Uterus (tissue), 2 donors: ENCODE results near the gene SCN5A.

Source experiments
- CTCF ChIP-seq, 4 experiments: fragments of 200-600 bp in 2 of 4; fragments of 450-650 bp in 2 of 4; sonication (generic) in 2 of 4; IDR thresholded peaks; one replicate each; pipeline ENCODE4 v1.5.1; 2016 to 2019; ENCODE audit warnings: antibody characterized with exemption in 4 of 4, mild to moderate bottlenecking in 2 of 4, moderate library complexity in 1 of 4
- POLR2A ChIP-seq, 2 donors: fragments of 450-650 bp; IDR thresholded peaks; one replicate each; pipeline ENCODE4 v1.6.1; 2016; ENCODE audit warnings: antibody characterized with exemption in 2 of 2, mild to moderate bottlenecking in 1 of 2, moderate library complexity in 1 of 2

GRCh38 chr3:38698061-38698460, 48.6 kb upstream of the SCN5A start:
- TF ChIP-seq POLR2A (IDR thresholded peaks at IDR 0.05) = no peak
- no peak for TF ChIP-seq CTCF (IDR thresholded peaks at IDR 0.05)
